Left ventricle myocardium inferior (tissue), 1 donor: ENCODE results near the gene PPP2R2D. TPM values are rescaled to one million over a fixed set of nuclear protein-coding genes. Genes with fewer than 3 reads are reported as not detected.

Experiments
- DNase-seq: peaks from one replicate; pipeline ENCODE4 v3.0.0-alpha.2; 2020
- H3K27ac ChIP-seq: fragments of 200-600 bp; replicated peaks from 2 replicates; pipeline ENCODE4 v1.8.0; 2021
- H3K27me3 ChIP-seq: fragments of 200-600 bp; 2 replicates; pipeline ENCODE4 v1.8.0; 2021; ENCODE audit warnings: low read depth
- H3K36me3 ChIP-seq: fragments of 200-600 bp; 2 replicates; pipeline ENCODE4 v1.8.0; 2021
- H3K4me1 ChIP-seq: fragments of 200-600 bp; 2 replicates; pipeline ENCODE4 v1.8.0; 2021
- H3K4me3 ChIP-seq: fragments of 200-600 bp; 2 replicates; pipeline ENCODE4 v1.8.0; 2021; ENCODE audit warnings: mild to moderate bottlenecking, moderate library complexity
- H3K9me3 ChIP-seq: fragments of 200-600 bp; replicated peaks from 2 replicates; pipeline ENCODE4 v1.8.0; 2021
- intact Hi-C: fragments of 100-400 bp; cut with micrococcal nuclease; formaldehyde crosslinking; loops from one replicate; pipeline ENCODE4 v1.11.0; 2022
- total RNA-seq: library from RNA; stranded (reverse); fragmentation: NEBNext Ultra II Directional; extraction: Animal tissue kit (Norgen Biotek cat#: 25700); gene quantifications from one replicate; pipeline ENCODE4 v1.2.1, GENCODE V29; 2021
- TF ChIP-seq, protein P1 (sequence below): fragments of 200-600 bp; IDR thresholded peaks from 2 replicates; pipeline ENCODE4 v1.8.0; 2021; ENCODE audit warnings: antibody characterized with exemption, mild to moderate bottlenecking, borderline replicate concordance
- donor health status: DM: no; HTN: yes; CAD: no; lungs with severe emphysema.

PPP2R2D gene
- total RNA-seq, 1 donor from 2014 or later: 38.2 TPM

DNA sequence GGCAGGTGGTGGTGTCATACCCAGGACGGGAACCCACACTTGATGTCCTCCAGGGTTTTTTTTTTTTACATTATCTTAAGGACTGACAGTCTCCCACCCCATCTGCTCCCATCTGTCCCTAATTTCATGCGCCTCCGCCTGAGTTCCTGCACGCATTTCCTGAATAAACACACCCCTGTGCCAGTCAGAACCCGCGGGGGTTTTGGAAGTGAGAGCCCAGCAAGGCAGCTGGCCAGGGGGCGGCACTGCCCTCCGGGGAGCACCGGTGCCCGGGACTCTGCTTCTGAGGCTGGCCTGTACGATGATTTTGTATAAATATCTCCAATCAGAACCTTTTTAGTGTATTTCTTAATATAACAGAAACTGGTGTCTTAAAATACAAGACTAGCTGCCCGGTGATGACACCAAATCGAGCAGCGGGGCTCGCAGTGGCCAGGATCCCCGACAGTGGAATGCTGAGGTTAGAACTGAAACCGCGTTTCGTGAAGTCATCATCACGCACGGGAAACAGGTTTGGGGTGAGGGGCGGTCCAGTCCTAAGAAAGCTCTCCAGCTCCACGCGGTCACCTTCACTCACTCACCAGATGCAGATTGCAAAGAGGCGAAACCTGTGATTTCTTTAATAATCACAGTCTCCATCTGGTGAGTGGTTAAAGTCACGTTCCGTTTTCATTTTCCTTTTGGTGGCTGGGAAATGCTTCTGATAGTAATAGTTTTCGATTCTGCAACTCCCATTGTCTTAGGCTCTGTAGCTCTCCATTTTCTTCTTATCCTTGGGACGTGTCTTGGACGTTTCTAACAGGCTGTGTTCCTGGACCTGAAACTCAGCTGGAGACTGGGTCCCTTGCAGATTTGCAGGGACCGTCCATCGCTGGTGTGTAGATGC, 61.2 kb downstream of the PPP2R2D start:
- no peak overlapping the region for H3K4me3 ChIP-seq
- TF ChIP-seq, protein P1, sequence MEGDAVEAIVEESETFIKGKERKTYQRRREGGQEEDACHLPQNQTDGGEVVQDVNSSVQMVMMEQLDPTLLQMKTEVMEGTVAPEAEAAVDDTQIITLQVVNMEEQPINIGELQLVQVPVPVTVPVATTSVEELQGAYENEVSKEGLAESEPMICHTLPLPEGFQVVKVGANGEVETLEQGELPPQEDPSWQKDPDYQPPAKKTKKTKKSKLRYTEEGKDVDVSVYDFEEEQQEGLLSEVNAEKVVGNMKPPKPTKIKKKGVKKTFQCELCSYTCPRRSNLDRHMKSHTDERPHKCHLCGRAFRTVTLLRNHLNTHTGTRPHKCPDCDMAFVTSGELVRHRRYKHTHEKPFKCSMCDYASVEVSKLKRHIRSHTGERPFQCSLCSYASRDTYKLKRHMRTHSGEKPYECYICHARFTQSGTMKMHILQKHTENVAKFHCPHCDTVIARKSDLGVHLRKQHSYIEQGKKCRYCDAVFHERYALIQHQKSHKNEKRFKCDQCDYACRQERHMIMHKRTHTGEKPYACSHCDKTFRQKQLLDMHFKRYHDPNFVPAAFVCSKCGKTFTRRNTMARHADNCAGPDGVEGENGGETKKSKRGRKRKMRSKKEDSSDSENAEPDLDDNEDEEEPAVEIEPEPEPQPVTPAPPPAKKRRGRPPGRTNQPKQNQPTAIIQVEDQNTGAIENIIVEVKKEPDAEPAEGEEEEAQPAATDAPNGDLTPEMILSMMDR: no peak
- no peaks in the 10 kb centered on the region for H3K27me3 ChIP-seq
- no peak overlapping the region for H3K27ac ChIP-seq
- H3K9me3 ChIP-seq: no peaks in the 10 kb centered on the region
- no peak for DNase-seq
- peaks cover 31% of the 10 kb centered on the region for H3K36me3 ChIP-seq
- intact Hi-C loops: no loop called here
- H3K4me1 ChIP-seq: no peaks in the 10 kb centered on the region

DNA sequence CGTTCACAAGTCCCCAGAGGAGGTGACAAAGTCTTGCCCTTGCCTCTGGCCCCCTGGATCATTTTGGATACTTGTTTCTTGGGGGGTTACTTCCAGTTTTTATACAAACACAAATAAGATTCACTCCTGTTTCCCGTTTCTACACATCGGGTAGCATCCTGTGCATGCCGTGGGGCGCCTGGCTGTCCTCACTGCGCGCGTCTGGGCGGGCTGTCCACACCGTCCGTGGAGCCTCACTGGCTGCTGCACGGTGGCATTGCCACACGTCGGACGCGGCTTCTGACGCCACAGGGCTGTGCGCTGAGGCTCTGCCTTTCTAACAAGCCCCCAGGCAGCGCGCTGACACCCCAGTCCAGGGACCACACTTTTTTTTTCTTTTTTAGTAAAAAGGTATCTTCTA, 62.5 kb downstream of the PPP2R2D start:
- Histone ChIP-seq H3K36me3 (peaks cover 41% of the 10 kb centered on the region), H3K27ac (no peak overlapping the region), H3K27me3 (no peaks in the 10 kb centered on the region), H3K4me1 (no peaks in the 10 kb centered on the region), H3K9me3 (no peaks in the 10 kb centered on the region), H3K4me3 (no peak overlapping the region)
- TF ChIP-seq, protein P1: no peak
- intact Hi-C loops: no loop called here
- DNase-seq: no peak

DNA sequence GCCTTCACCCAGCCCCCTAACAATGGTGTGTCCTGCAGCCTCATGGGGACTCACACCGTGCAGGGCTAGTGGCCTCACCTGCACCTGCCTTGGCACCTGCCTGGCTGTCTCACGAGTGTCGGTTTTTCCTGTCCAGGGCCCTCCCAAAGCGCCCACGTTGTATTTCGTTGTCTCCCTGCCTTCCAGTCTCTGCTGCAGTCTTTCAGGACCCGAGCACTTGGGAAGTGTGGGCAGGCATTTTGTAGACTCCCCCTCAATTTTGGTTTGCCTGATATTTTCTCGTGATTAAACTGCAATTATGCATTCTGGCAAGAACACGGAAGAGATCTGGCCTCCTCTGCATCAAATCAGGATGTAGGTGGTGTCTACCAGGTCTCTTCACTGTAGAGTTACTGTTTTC, 63.0 kb downstream of the PPP2R2D start:
- TF ChIP-seq, protein P1: no peak
- Histone ChIP-seq H3K36me3 (peaks cover 45% of the 10 kb centered on the region), H3K4me3 (no peak overlapping the region), H3K27me3 (no peaks in the 10 kb centered on the region), H3K4me1 (no peaks in the 10 kb centered on the region), H3K27ac (no peak overlapping the region), H3K9me3 (no peaks in the 10 kb centered on the region)
- intact Hi-C loops: no loop called here
- DNase-seq: no peak

DNA sequence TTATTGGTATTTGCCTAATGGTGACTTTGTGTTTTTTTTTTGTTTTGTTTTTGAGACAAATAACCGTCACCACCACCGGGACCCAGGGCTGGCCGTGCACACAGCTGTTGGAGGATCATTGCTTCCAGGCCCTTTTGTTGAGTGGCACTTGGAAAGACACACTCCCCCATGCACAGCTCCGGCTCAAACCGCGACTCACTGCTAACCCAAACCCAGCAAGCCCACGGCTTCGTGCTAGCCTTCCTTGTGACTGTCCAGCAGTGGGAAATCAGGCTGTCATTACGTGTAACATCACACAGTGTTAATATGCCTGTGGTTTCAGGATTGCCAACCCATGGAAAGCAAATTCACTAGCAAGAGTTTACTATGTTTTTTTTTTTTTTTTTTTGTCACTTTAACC, 63.5 kb downstream of the PPP2R2D start:
- Histone ChIP-seq H3K27ac (no peak overlapping the region), H3K9me3 (no peaks in the 10 kb centered on the region), H3K36me3 (peaks cover 50% of the 10 kb centered on the region), H3K27me3 (no peaks in the 10 kb centered on the region), H3K4me1 (no peaks in the 10 kb centered on the region), H3K4me3 (no peak overlapping the region)
- no peak for DNase-seq
- intact Hi-C loops: no loop called here
- TF ChIP-seq, protein P1: no peak

- no peaks in the 10 kb centered on the region for H3K9me3 ChIP-seq
- H3K27me3 ChIP-seq: no peaks in the 10 kb centered on the region
- H3K27ac ChIP-seq: no peak overlapping the region
- intact Hi-C loops: no loop called here
- peaks cover 62% of the 10 kb centered on the region for H3K36me3 ChIP-seq
- no peak overlapping the region for H3K4me3 ChIP-seq
- TF ChIP-seq, protein P1: no peak
- DNase-seq: no peak
- peaks cover 23% of the 10 kb centered on the region for H3K4me1 ChIP-seq
Measured at GRCh38 chr10:131968949-131969348, 68.1 kb downstream of the PPP2R2D start.
